ENCODE data around the gene OSCP1. TPM values are rescaled to one million over a fixed set of nuclear protein-coding genes. Genes with fewer than 3 reads are reported as not detected.

Gene OSCP1
- total and polyA plus RNA-seq, 12 donors: 2.1 to 9.6 (median 7.7) TPM

DNA sequence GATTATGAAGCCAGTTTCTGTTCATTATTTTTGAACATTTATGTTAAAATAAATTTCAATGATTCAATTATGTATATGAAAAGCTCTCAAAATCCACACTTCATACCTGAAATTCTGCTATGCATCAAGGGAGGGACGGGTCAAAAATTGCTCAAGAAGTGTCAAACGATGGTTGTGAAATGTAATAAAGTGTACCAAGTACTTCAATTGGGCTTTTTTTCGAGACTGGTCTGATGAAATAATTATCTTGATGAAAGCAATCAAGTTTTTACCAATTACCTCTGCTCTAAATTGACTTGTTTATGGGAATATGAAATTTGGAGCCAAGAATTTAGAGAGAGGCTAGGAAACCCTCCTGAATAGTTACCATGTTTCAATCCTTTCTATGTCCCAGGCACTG lies 7.9 kb downstream of the OSCP1 start:
- Histone ChIP-seq H3K27me3 (no peaks in the 10 kb centered on the region), H3K4me1 (peaks cover 0 to 9% (median 0%) of the 10 kb centered on the region in 9 donors), H3K27ac (no peak overlapping the region), H3K9me3 (no peaks in the 10 kb centered on the region), H3K4me3 (no peak overlapping the region), H3K36me3 (peaks cover 0 to 36% (median 3%) of the 10 kb centered on the region in 9 donors)
- intact Hi-C loops (cut with DNase I): no loop called here
- WGBS, 2 donors: 87 to 92% methylated on average over 3 of the region's 3 CpGs
- DNase-seq: no peak
- no peak for ATAC-seq
- TF ChIP-seq, protein P1, sequence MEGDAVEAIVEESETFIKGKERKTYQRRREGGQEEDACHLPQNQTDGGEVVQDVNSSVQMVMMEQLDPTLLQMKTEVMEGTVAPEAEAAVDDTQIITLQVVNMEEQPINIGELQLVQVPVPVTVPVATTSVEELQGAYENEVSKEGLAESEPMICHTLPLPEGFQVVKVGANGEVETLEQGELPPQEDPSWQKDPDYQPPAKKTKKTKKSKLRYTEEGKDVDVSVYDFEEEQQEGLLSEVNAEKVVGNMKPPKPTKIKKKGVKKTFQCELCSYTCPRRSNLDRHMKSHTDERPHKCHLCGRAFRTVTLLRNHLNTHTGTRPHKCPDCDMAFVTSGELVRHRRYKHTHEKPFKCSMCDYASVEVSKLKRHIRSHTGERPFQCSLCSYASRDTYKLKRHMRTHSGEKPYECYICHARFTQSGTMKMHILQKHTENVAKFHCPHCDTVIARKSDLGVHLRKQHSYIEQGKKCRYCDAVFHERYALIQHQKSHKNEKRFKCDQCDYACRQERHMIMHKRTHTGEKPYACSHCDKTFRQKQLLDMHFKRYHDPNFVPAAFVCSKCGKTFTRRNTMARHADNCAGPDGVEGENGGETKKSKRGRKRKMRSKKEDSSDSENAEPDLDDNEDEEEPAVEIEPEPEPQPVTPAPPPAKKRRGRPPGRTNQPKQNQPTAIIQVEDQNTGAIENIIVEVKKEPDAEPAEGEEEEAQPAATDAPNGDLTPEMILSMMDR (IDR thresholded peaks at IDR 0.05): no peak

DNA sequence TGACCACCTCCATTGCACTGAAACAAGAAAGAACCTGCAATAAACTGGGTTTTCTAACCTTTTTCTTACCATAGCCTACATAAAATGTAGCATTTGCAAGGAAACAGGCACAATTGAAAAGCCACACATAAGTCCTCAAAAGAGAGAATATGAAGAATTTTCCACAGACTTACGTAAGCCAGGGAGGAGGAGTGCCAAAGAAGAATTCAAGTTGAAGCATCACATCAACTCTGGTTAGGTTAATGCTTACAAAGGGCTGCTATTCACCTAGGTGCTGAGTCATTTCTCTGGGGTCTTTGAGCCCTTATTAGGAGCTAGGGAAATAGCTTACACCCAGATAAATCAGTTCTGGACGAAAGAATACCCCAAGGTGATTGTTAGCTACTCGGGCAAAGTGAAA lies 9.6 kb downstream of the OSCP1 start:
- WGBS, 2 donors: 90% methylated on average over 3 of the region's 3 CpGs
- no peaks in the 10 kb centered on the region for H3K4me1 ChIP-seq
- H3K36me3 ChIP-seq: peaks cover 0 to 48% (median 9%) of the 10 kb centered on the region in 9 donors
- no peaks in the 10 kb centered on the region for H3K9me3 ChIP-seq
- no peak overlapping the region for H3K27ac ChIP-seq
- intact Hi-C loops (cut with DNase I): no loop called here
- H3K4me3 ChIP-seq: no peak overlapping the region
- DNase-seq (no peak), ATAC-seq (no peak)
- TF ChIP-seq, protein P1 (IDR thresholded peaks at IDR 0.05): no peak
- no peaks in the 10 kb centered on the region for H3K27me3 ChIP-seq

DNA sequence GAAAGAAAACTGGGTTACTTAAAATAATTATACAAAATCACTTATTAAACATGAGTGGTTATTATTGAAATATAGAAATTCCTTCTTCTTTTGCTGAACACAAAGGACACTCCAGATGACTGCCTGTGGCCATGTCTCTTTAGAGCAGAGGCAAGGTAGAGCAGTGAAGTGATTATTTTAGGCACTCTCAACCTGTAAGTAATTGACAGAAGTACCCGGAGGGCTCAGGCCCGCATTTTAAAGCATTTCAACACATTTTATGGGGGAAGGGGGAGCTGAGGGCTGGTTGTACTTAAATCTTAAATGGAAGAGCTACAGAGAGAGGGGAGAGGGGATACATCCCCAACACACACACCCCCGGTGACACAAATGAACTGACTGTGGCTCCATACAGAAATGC lies 10.2 kb downstream of the OSCP1 start:
- Histone ChIP-seq H3K27ac (no peak overlapping the region), H3K4me1 (no peaks in the 10 kb centered on the region), H3K9me3 (no peaks in the 10 kb centered on the region), H3K36me3 (peaks cover 0 to 48% (median 9%) of the 10 kb centered on the region in 9 donors), H3K27me3 (no peaks in the 10 kb centered on the region), H3K4me3 (no peak overlapping the region)
- intact Hi-C loops (cut with DNase I): no loop called here
- 77 to 86% methylated on average over 3 of the region's 3 CpGs for WGBS, 2 donors
- no peak for ATAC-seq
- TF ChIP-seq, protein P1 (IDR thresholded peaks at IDR 0.05): no peak
- no peak for DNase-seq

DNA sequence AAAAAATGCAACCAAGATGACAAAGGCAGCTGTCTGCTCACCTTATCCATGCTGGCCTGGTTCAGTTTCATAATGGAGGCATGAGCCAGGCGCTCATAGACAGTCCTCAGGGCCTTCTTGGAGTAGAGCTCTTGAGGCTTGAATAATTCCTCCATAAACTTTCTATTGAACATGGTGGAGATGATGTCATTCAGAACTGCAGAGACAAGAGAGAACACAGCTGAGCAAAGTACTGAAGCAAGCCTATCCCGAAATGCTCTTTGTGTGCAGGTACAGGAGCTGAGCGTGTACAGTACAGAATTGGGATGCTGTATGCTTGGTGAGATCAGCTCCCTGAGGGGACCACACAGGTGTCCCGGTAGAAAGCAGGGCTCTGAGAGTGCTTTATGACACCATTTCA lies 11.5 kb downstream of the OSCP1 start:
- Histone ChIP-seq H3K27ac (no peak overlapping the region), H3K4me3 (no peak overlapping the region), H3K9me3 (no peaks in the 10 kb centered on the region), H3K36me3 (peaks cover 0 to 44% (median 9%) of the 10 kb centered on the region in 9 donors), H3K4me1 (no peaks in the 10 kb centered on the region), H3K27me3 (no peaks in the 10 kb centered on the region)
- DNase-seq (no peak), ATAC-seq (no peak)
- TF ChIP-seq, protein P1 (IDR thresholded peaks at IDR 0.05): no peak
- WGBS, 2 donors: 91 to 92% methylated on average over 4 of the region's 4 CpGs
- intact Hi-C loops (cut with DNase I): no loop called here
